WTC11 (cell line): ENCODE data around the gene EVL.

Experiments
- ATF1 ChIP-seq: sonication (generic); formaldehyde crosslinking; IDR thresholded peaks from 2 replicates; pipeline ENCODE4 v1.8.1; 2023; ENCODE audit warnings: mild to moderate bottlenecking, moderate library complexity, missing genetic modification reagents
- ATF3 ChIP-seq: sonication (generic); formaldehyde crosslinking; conservative IDR thresholded peaks from 2 replicates; pipeline ENCODE4 v1.8.1; 2022; ENCODE audit warnings: mild to moderate bottlenecking, missing genetic modification reagents
- CREB1 ChIP-seq: sonication (generic); formaldehyde crosslinking; IDR thresholded peaks from 2 replicates; pipeline ENCODE4 v1.8.0; 2023; ENCODE audit warnings: mild to moderate bottlenecking, missing genetic modification reagents
- E2F4 ChIP-seq: sonication (generic); formaldehyde crosslinking; IDR thresholded peaks from 2 replicates; pipeline ENCODE4 v1.8.1; 2022; ENCODE audit warnings: low read depth, mild to moderate bottlenecking, moderate library complexity, missing genetic modification reagents, borderline replicate concordance
- ELF4 ChIP-seq: sonication (generic); formaldehyde crosslinking; IDR thresholded peaks from 2 replicates; pipeline ENCODE4 v1.8.1; 2022; ENCODE audit warnings: low read depth, mild to moderate bottlenecking, moderate library complexity, missing genetic modification reagents
- JUN ChIP-seq: sonication (generic); formaldehyde crosslinking; IDR thresholded peaks from 2 replicates; pipeline ENCODE4 v1.8.0; 2023; ENCODE audit warnings: mild to moderate bottlenecking, missing genetic modification reagents
- MXD4 ChIP-seq: fragments of 250-450 bp; sonication (Bioruptor Pico); IDR thresholded peaks from 2 replicates; pipeline ENCODE4 v1.8.0; 2021; ENCODE audit warnings: mild to moderate bottlenecking, moderate library complexity, borderline replicate concordance
- SMAD4 ChIP-seq: sonication (generic); formaldehyde crosslinking; IDR thresholded peaks from 2 replicates; pipeline ENCODE4 v1.8.0; 2022; ENCODE audit warnings: mild to moderate bottlenecking, missing genetic modification reagents
- SP1 ChIP-seq: sonication (generic); formaldehyde crosslinking; conservative IDR thresholded peaks from 2 replicates; pipeline ENCODE4 v1.8.1; 2022; ENCODE audit warnings: missing genetic modification reagents
- TP53 ChIP-seq: sonication (generic); formaldehyde crosslinking; IDR thresholded peaks from 2 replicates; pipeline ENCODE4 v1.8.1; 2023; ENCODE audit warnings: mild to moderate bottlenecking, missing genetic modification reagents
- USF2 ChIP-seq: sonication (generic); formaldehyde crosslinking; IDR thresholded peaks from 2 replicates; pipeline ENCODE4 v1.8.1; 2023; ENCODE audit warnings: mild to moderate bottlenecking, missing genetic modification reagents, moderate library complexity
- TF ChIP-seq, protein P1 (sequence below): sonication (generic); formaldehyde crosslinking; IDR thresholded peaks from 2 replicates; pipeline ENCODE4 v1.8.0; 2022; ENCODE audit warnings: mild to moderate bottlenecking, missing genetic modification reagents
- TF ChIP-seq, protein P2 (sequence below): fragments of 200-600 bp; IDR thresholded peaks from 2 replicates; pipeline ENCODE4 v1.8.0; 2022; ENCODE audit warnings: antibody characterized with exemption
- TF ChIP-seq, protein P3 (sequence below): sonication (generic); formaldehyde crosslinking; IDR thresholded peaks from 2 replicates; pipeline ENCODE4 v1.8.0; 2023; ENCODE audit warnings: missing genetic modification reagents, mild to moderate bottlenecking, borderline replicate concordance

- TF ChIP-seq TP53, result no peak
- TF ChIP-seq JUN (CRISPR knock-in tag), result no peak
- no peak for TF ChIP-seq MXD4
- no peak for TF ChIP-seq SP1
- TF ChIP-seq CREB1 (CRISPR knock-in tag), result no peak
- TF ChIP-seq, protein P1, sequence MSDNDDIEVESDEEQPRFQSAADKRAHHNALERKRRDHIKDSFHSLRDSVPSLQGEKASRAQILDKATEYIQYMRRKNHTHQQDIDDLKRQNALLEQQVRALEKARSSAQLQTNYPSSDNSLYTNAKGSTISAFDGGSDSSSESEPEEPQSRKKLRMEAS, result no peak
- TF ChIP-seq, protein P2, sequence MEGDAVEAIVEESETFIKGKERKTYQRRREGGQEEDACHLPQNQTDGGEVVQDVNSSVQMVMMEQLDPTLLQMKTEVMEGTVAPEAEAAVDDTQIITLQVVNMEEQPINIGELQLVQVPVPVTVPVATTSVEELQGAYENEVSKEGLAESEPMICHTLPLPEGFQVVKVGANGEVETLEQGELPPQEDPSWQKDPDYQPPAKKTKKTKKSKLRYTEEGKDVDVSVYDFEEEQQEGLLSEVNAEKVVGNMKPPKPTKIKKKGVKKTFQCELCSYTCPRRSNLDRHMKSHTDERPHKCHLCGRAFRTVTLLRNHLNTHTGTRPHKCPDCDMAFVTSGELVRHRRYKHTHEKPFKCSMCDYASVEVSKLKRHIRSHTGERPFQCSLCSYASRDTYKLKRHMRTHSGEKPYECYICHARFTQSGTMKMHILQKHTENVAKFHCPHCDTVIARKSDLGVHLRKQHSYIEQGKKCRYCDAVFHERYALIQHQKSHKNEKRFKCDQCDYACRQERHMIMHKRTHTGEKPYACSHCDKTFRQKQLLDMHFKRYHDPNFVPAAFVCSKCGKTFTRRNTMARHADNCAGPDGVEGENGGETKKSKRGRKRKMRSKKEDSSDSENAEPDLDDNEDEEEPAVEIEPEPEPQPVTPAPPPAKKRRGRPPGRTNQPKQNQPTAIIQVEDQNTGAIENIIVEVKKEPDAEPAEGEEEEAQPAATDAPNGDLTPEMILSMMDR, result 0 out of 2 replicates have a peak, but pooled peaks have one; percentile 14
- TF ChIP-seq E2F4 (CRISPR knock-in tag), result no peak
- TF ChIP-seq ATF3 (CRISPR knock-in tag), result no peak
- no peak for TF ChIP-seq SMAD4
- no peak for TF ChIP-seq USF2
- TF ChIP-seq ELF4, result no peak
- no peak for TF ChIP-seq ATF1 (CRISPR knock-in tag)
- TF ChIP-seq, protein P3, sequence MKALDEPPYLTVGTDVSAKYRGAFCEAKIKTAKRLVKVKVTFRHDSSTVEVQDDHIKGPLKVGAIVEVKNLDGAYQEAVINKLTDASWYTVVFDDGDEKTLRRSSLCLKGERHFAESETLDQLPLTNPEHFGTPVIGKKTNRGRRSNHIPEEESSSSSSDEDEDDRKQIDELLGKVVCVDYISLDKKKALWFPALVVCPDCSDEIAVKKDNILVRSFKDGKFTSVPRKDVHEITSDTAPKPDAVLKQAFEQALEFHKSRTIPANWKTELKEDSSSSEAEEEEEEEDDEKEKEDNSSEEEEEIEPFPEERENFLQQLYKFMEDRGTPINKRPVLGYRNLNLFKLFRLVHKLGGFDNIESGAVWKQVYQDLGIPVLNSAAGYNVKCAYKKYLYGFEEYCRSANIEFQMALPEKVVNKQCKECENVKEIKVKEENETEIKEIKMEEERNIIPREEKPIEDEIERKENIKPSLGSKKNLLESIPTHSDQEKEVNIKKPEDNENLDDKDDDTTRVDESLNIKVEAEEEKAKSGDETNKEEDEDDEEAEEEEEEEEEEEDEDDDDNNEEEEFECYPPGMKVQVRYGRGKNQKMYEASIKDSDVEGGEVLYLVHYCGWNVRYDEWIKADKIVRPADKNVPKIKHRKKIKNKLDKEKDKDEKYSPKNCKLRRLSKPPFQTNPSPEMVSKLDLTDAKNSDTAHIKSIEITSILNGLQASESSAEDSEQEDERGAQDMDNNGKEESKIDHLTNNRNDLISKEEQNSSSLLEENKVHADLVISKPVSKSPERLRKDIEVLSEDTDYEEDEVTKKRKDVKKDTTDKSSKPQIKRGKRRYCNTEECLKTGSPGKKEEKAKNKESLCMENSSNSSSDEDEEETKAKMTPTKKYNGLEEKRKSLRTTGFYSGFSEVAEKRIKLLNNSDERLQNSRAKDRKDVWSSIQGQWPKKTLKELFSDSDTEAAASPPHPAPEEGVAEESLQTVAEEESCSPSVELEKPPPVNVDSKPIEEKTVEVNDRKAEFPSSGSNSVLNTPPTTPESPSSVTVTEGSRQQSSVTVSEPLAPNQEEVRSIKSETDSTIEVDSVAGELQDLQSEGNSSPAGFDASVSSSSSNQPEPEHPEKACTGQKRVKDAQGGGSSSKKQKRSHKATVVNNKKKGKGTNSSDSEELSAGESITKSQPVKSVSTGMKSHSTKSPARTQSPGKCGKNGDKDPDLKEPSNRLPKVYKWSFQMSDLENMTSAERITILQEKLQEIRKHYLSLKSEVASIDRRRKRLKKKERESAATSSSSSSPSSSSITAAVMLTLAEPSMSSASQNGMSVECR (CRISPR knock-in tag), result no peak
Measured at GRCh38 chr14:100140452-100141078, 75.3 kb downstream of the EVL start.
